Suprapubic skin (tissue), 4 donors: ENCODE data around the gene LRMDA.
"Not testable (repeated sequence)": the region's sequence is repeated elsewhere in the genome, so short reads cannot be mapped to it uniquely, and the experiment has no call there.

Source experiments
- POLR2A ChIP-seq, 2 donors: fragments of 450-650 bp; IDR thresholded peaks; one replicate each; pipeline ENCODE4 v1.6.1; 2017; ENCODE audit warnings: antibody characterized with exemption in 2 of 2, mild to moderate bottlenecking in 2 of 2, moderate library complexity in 2 of 2
- POLR2AphosphoS5 ChIP-seq, 3 donors: sonication (generic); formaldehyde crosslinking; IDR thresholded peaks; one replicate each; pipeline ENCODE4 v1.6.1; 2017; ENCODE audit warnings: antibody characterized with exemption in 3 of 3
- TF ChIP-seq, protein P1 (sequence below), 2 donors: fragments of 200-600 bp in 1 of 2; fragments of 450-650 bp in 1 of 2; sonication (generic) in 1 of 2; IDR thresholded peaks; one replicate each; pipeline ENCODE4 v1.5.1; 2016 to 2019; ENCODE audit warnings: antibody characterized with exemption in 2 of 2, mild to moderate bottlenecking in 1 of 2, moderate library complexity in 1 of 2

DNA sequence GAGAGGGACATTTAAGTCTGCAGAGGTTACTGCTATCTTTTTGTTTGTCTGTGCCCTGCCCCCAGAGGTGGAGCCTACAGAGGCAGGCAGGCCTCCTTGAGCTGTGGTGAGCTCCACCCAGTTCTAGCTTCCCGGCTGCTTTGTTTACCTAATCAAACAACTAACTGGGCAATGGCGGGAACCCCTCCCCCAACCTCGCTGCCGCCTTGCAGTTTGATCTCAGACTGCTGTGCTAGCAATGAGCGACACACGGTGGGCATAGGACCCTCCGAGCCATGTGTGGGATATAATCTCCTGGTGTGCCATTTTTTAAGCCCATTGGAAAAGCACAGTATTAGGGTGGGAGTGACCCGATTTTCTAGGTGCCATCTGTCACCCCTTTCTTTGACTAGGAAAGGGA, 716.8 kb downstream of the LRMDA start:
- TF ChIP-seq, protein P1, sequence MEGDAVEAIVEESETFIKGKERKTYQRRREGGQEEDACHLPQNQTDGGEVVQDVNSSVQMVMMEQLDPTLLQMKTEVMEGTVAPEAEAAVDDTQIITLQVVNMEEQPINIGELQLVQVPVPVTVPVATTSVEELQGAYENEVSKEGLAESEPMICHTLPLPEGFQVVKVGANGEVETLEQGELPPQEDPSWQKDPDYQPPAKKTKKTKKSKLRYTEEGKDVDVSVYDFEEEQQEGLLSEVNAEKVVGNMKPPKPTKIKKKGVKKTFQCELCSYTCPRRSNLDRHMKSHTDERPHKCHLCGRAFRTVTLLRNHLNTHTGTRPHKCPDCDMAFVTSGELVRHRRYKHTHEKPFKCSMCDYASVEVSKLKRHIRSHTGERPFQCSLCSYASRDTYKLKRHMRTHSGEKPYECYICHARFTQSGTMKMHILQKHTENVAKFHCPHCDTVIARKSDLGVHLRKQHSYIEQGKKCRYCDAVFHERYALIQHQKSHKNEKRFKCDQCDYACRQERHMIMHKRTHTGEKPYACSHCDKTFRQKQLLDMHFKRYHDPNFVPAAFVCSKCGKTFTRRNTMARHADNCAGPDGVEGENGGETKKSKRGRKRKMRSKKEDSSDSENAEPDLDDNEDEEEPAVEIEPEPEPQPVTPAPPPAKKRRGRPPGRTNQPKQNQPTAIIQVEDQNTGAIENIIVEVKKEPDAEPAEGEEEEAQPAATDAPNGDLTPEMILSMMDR (IDR thresholded peaks at IDR 0.05) = not testable (repeated sequence)
- TF ChIP-seq POLR2A, POLR2AphosphoS5 (IDR thresholded peaks at IDR 0.05): not testable (repeated sequence)
